CD14-positive monocyte (primary cell): ENCODE results near the gene MUS81. TPM values are rescaled to one million over a fixed set of nuclear protein-coding genes. Genes with fewer than 3 reads are reported as not detected.

Experiments used
- DNase-seq, 3 donors: peaks; one replicate each; pipeline ENCODE4 v3.0.0-alpha.2; 2011 to 2022
- H2AFZ ChIP-seq: 2 replicates; pipeline ENCODE4 v1.6.0; 2012; ENCODE audit warnings: mild to moderate bottlenecking, low read depth, low read length, inconsistent platforms; ENCODE audit not compliant: insufficient read depth, poor library complexity, severe bottlenecking
- H3K27ac ChIP-seq, 2 donors: 1 replicate in 1 of 2; 2 replicates in 1 of 2; pipeline ENCODE4 v1.5.1; 2012 to 2013; ENCODE audit warnings: low read length in 2 of 2, control low read depth in 1 of 2, inconsistent platforms in 1 of 2, low read depth in 1 of 2, mild to moderate bottlenecking in 1 of 2
- H3K27me3 ChIP-seq, 2 donors: one replicate each; pipeline versions ENCODE4 v1.6.0 to v1.6.1; 2011 to 2013; ENCODE audit warnings: low read length in 2 of 2; ENCODE audit not compliant: control insufficient read depth in 2 of 2, insufficient read depth in 2 of 2
- H3K36me3 ChIP-seq, 2 donors: replicated peaks in 1 of 2; 1 replicate in 1 of 2; 2 replicates in 1 of 2; pipeline versions ENCODE4 v1.5.1 to v1.6.1; 2012 to 2013; ENCODE audit warnings: low read length in 2 of 2, control low read depth in 1 of 2, inconsistent platforms in 1 of 2, mild to moderate bottlenecking in 1 of 2; ENCODE audit not compliant: insufficient read depth in 2 of 2, control insufficient read depth in 1 of 2
- H3K4me1 ChIP-seq, 2 donors: 1 replicate in 1 of 2; 2 replicates in 1 of 2; pipeline versions ENCODE4 v1.5.1 to v1.6.1; 2012 to 2013; ENCODE audit warnings: low read length in 2 of 2, control low read depth in 1 of 2, inconsistent platforms in 1 of 2, mild to moderate bottlenecking in 1 of 2, moderate library complexity in 1 of 2; ENCODE audit not compliant: insufficient read depth in 2 of 2, control insufficient read depth in 1 of 2
- H3K4me2 ChIP-seq: replicated peaks from 2 replicates; pipeline ENCODE3; 2012; ENCODE audit warnings: low read length, moderate library complexity, mild to moderate bottlenecking; ENCODE audit not compliant: poor library complexity, severe bottlenecking; ENCODE audit errors: extremely low read depth
- H3K4me3 ChIP-seq, 3 experiments: fragments of 200-600 bp in 1 of 3; sonication (generic) in 1 of 3; replicated peaks in 1 of 3; 1 replicate in 2 of 3; 2 replicates in 1 of 3; pipeline ENCODE4 v1.5.1; 2011 to 2013; ENCODE audit warnings: low read length in 3 of 3, mild to moderate bottlenecking in 3 of 3, control low read depth in 2 of 3, low read depth in 2 of 3, inconsistent platforms in 1 of 3, moderate library complexity in 1 of 3
- H3K79me2 ChIP-seq: 2 replicates; pipeline ENCODE4 v1.6.0; 2012; ENCODE audit warnings: mild to moderate bottlenecking, control low read depth, inconsistent platforms, low read length, moderate library complexity; ENCODE audit not compliant: insufficient read depth
- H3K9ac ChIP-seq: 2 replicates; pipeline ENCODE4 v1.6.0; 2017; ENCODE audit warnings: low read length, mild to moderate bottlenecking; ENCODE audit not compliant: insufficient read depth, poor library complexity, severe bottlenecking
- H3K9me3 ChIP-seq, 2 donors: replicated peaks in 1 of 2; 1 replicate in 1 of 2; 2 replicates in 1 of 2; pipeline versions ENCODE4 v1.5.1 to v1.6.1; 2012 to 2013; ENCODE audit warnings: low read length in 2 of 2, control low read depth in 1 of 2; ENCODE audit not compliant: control insufficient read depth in 1 of 2, insufficient read depth in 1 of 2
- H4K20me1 ChIP-seq: 2 replicates; pipeline ENCODE4 v1.6.0; 2012; ENCODE audit warnings: mild to moderate bottlenecking, low read length, control low read depth, moderate library complexity; ENCODE audit not compliant: insufficient read depth
- H3K27ac Mint-ChIP-seq, 7 donors: one replicate each; pipeline ENCODE4 v1.8.0; 2020; ENCODE audit warnings: mild to moderate bottlenecking in 7 of 7, mixed read lengths in 7 of 7, moderate library complexity in 6 of 7, inconsistent platforms in 2 of 7
- H3K27me3 Mint-ChIP-seq, 3 donors: one replicate each; pipeline ENCODE4 v1.8.0; 2021 to 2022; ENCODE audit warnings: low read depth in 3 of 3, mild to moderate bottlenecking in 3 of 3, mixed read lengths in 3 of 3, moderate library complexity in 3 of 3, inconsistent platforms in 1 of 3
- H3K36me3 Mint-ChIP-seq, 2 donors: one replicate each; pipeline ENCODE4 v1.8.0; 2020; ENCODE audit warnings: mixed read lengths in 2 of 2, inconsistent platforms in 1 of 2, mild to moderate bottlenecking in 1 of 2
- H3K4me1 Mint-ChIP-seq: one replicate; pipeline ENCODE4 v1.8.0; 2020; ENCODE audit warnings: mild to moderate bottlenecking, mixed read lengths
- H3K4me3 Mint-ChIP-seq, 2 donors: one replicate each; pipeline ENCODE4 v1.8.0; 2020; ENCODE audit warnings: mild to moderate bottlenecking in 2 of 2, mixed read lengths in 2 of 2, moderate library complexity in 1 of 2
- H3K9me3 Mint-ChIP-seq, 7 donors: one replicate each; pipeline ENCODE4 v1.8.0; 2020 to 2022; ENCODE audit warnings: mixed read lengths in 7 of 7, mild to moderate bottlenecking in 6 of 7, moderate library complexity in 6 of 7, inconsistent platforms in 2 of 7
- WGBS: methylation state at CpG from one replicate; pipeline ENCODE4 v1.1.5; 2013; ENCODE audit warnings: missing lambda C conversion rate; ENCODE audit not compliant: insufficient coverage; 5-methylcytosine and 5-hydroxymethylcytosine counted together
- intact Hi-C, 2 donors: fragments of 100-400 bp; cut with micrococcal nuclease; formaldehyde crosslinking; loops; one replicate each; pipeline versions ENCODE4 v1.15.0 to v1.15.1; 2023
- polyA plus RNA-seq, 3 donors: library from polyadenylated mRNA; depleted of rRNA in 1 of 3; unstranded in 2 of 3; stranded (reverse) in 1 of 3; fragments of 300-500 nt in 2 of 3; fragments of >200 nt in 1 of 3; fragmentation: Illumina TruSeq in 2 of 3; gene quantifications; 1 replicate in 2 of 3; 2 replicates in 1 of 3; pipeline ENCODE4 v1.2.3, GENCODE V29; 2012 to 2021
- TF ChIP-seq, protein P1 (sequence below): fragments of 200-600 bp; IDR thresholded peaks from one replicate; pipeline ENCODE4 v1.8.0; 2022; ENCODE audit warnings: antibody characterized with exemption, mild to moderate bottlenecking

Gene MUS81
- polyA plus RNA-seq, 3 donors, result 15.0 to 87.5 (median 16.4) TPM

DNA sequence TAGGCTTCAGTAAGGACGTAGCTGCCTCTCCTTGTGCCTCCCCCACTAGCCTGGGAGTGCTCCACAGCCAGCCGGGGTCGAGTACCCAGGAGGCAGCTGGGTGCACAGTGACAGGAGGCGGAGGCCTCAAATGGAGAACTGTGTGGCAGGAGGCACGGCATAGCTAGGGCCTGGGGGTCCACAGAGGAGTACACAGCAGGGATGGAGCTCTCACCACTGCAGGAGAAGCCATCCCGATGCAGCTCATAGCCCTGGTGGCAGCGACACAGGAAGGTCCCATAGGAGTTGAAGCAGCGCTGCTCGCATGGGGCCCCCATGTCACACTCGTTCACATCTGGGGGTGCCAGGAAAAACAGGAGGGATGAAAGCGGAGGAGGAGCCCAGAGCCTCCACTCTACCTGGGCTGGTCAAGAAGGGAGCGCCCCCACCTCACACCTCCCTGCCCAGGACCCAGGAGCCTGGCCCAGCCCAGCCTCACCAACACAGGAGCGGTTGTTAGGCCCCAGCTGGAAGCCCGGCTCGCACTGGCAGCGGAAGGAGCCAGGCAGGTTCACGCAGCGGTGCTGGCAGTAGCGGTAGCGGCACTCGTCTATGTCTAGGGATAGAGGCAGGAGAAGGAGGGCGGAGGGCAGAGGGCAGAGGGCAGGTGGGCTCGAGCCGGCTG, 9.5 kb downstream of the MUS81 start:
- H3K36me3 ChIP-seq, result peaks cover 19 to 23% of the 10 kb centered on the region in 2 donors
- H3K4me3 Mint-ChIP-seq, result no peak overlapping the region
- no peak overlapping the region for H2AFZ ChIP-seq
- H4K20me1 ChIP-seq, result peaks cover 18% of the 10 kb centered on the region
- H3K27ac ChIP-seq, result no peak overlapping the region
- H3K9ac ChIP-seq, result no peak overlapping the region
- no peak overlapping the region for H3K4me3 ChIP-seq
- no peak overlapping the region for H3K4me2 ChIP-seq
- H3K79me2 ChIP-seq, result no peaks in the 10 kb centered on the region
- H3K27ac Mint-ChIP-seq, result peak overlapping the region in 1 of 7 donors; percentile 50
- intact Hi-C loops, result no loop called here
- no peaks in the 10 kb centered on the region for H3K9me3 ChIP-seq
- H3K27me3 Mint-ChIP-seq, result peaks cover 6 to 32% (median 29%) of the 10 kb centered on the region in 3 donors
- no peak for DNase-seq
- 81% methylated on average over 16 of the region's 24 CpGs for WGBS
- H3K9me3 Mint-ChIP-seq, result peaks cover 0 to 4% (median 0%) of the 10 kb centered on the region in 7 donors
- TF ChIP-seq, protein P1, sequence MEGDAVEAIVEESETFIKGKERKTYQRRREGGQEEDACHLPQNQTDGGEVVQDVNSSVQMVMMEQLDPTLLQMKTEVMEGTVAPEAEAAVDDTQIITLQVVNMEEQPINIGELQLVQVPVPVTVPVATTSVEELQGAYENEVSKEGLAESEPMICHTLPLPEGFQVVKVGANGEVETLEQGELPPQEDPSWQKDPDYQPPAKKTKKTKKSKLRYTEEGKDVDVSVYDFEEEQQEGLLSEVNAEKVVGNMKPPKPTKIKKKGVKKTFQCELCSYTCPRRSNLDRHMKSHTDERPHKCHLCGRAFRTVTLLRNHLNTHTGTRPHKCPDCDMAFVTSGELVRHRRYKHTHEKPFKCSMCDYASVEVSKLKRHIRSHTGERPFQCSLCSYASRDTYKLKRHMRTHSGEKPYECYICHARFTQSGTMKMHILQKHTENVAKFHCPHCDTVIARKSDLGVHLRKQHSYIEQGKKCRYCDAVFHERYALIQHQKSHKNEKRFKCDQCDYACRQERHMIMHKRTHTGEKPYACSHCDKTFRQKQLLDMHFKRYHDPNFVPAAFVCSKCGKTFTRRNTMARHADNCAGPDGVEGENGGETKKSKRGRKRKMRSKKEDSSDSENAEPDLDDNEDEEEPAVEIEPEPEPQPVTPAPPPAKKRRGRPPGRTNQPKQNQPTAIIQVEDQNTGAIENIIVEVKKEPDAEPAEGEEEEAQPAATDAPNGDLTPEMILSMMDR, result no peak
- H3K4me1 ChIP-seq, result peaks cover 23 to 45% of the 10 kb centered on the region in 2 donors
- H3K4me1 Mint-ChIP-seq, result peaks cover 34% of the 10 kb centered on the region
- H3K36me3 Mint-ChIP-seq, result peaks cover 20 to 27% of the 10 kb centered on the region in 2 donors
- no peaks in the 10 kb centered on the region for H3K27me3 ChIP-seq

DNA sequence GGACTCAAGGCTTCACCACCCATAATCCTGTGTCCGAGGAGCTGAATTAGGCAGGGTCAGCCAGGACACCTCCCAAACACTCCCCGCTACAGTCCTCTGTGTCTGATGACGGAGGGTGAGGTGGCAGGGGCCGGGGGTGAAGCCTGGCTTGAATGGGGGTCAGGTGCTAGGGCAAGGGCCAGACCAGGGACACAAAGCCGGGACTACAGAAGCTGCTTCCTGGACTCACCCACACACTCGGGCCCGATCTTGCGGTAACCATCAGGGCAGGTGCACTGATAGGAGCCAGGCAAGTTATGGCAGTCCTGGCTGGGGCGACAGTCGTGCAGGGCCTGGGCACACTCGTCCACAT, 10.1 kb downstream of the MUS81 start:
- H3K27me3 Mint-ChIP-seq, result peaks cover 6 to 32% (median 29%) of the 10 kb centered on the region in 3 donors
- no peaks in the 10 kb centered on the region for H3K27me3 ChIP-seq
- intact Hi-C loops, result no loop called here
- H3K9me3 ChIP-seq, result no peaks in the 10 kb centered on the region
- peak overlapping the region in 1 of 2 donors; percentile 26 for H3K4me3 Mint-ChIP-seq
- H3K9ac ChIP-seq, result no peak overlapping the region
- H4K20me1 ChIP-seq, result peaks cover 18% of the 10 kb centered on the region
- H3K79me2 ChIP-seq, result no peaks in the 10 kb centered on the region
- TF ChIP-seq, protein P1, result no peak
- peaks cover 0 to 4% (median 0%) of the 10 kb centered on the region in 7 donors for H3K9me3 Mint-ChIP-seq
- H3K36me3 Mint-ChIP-seq, result peaks cover 15 to 22% of the 10 kb centered on the region in 2 donors
- peaks cover 34% of the 10 kb centered on the region for H3K4me1 Mint-ChIP-seq
- no peak overlapping the region for H3K4me2 ChIP-seq
- H2AFZ ChIP-seq, result no peak overlapping the region
- peaks cover 14 to 18% of the 10 kb centered on the region in 2 donors for H3K36me3 ChIP-seq
- peaks cover 23 to 45% of the 10 kb centered on the region in 2 donors for H3K4me1 ChIP-seq
- H3K27ac ChIP-seq, result no peak overlapping the region
- DNase-seq, result no peak
- peak overlapping the region in 1 of 7 donors; percentile 37 for H3K27ac Mint-ChIP-seq
- WGBS, result 26% methylated on average over 8 of the region's 11 CpGs
- H3K4me3 ChIP-seq, result no peak overlapping the region
